Smooth muscle cell (in vitro differentiated cells): ENCODE results near the gene NEXN. TPM values are rescaled to one million over a fixed set of nuclear protein-coding genes. Genes with fewer than 3 reads are reported as not detected.

Experiments used
- DNase-seq: peaks from one replicate; lab custom pipeline; 2025; ENCODE audit not compliant: unreplicated experiment; lab: John Stamatoyannopoulos, UW
- H2AFZ ChIP-seq: fragments of 200-600 bp; sonication (generic); 2 replicates; pipeline ENCODE4 v1.6.0; 2016; ENCODE audit warnings: antibody characterized with exemption, low read depth, mild to moderate bottlenecking
- H3F3A ChIP-seq: fragments of 200-600 bp; sonication (generic); 2 replicates; pipeline ENCODE4 v1.6.0; 2017; ENCODE audit warnings: antibody characterized with exemption, low read depth
- H3K27ac ChIP-seq: fragments of 200-600 bp; sonication (generic); 2 replicates; pipeline ENCODE4 v1.5.1; 2016; ENCODE audit warnings: low read depth, mild to moderate bottlenecking
- H3K27me3 ChIP-seq: fragments of 200-600 bp; sonication (generic); 2 replicates; pipeline ENCODE4 v1.6.1; 2016; ENCODE audit warnings: low read depth, mild to moderate bottlenecking
- H3K36me3 ChIP-seq: fragments of 200-600 bp; sonication (generic); 2 replicates; pipeline ENCODE4 v1.5.1; 2016; ENCODE audit warnings: low read depth
- H3K4me1 ChIP-seq: fragments of 200-600 bp; sonication (generic); 2 replicates; pipeline ENCODE4 v1.5.1; 2016; ENCODE audit warnings: low read depth
- H3K4me2 ChIP-seq: fragments of 200-600 bp; sonication (generic); 2 replicates; pipeline ENCODE4 v1.6.0; 2016; ENCODE audit warnings: mild to moderate bottlenecking
- H3K4me3 ChIP-seq: fragments of 200-600 bp; sonication (generic); 2 replicates; pipeline ENCODE4 v1.5.1; 2016; ENCODE audit warnings: mild to moderate bottlenecking
- H3K79me2 ChIP-seq: fragments of 200-600 bp; sonication (generic); 2 replicates; pipeline ENCODE4 v1.6.0; 2016; ENCODE audit warnings: low read depth, mild to moderate bottlenecking
- H3K9ac ChIP-seq: fragments of 200-600 bp; sonication (generic); 2 replicates; pipeline ENCODE4 v1.6.0; 2016; ENCODE audit warnings: low read depth
- H3K9me3 ChIP-seq: fragments of 200-600 bp; sonication (generic); replicated peaks from 2 replicates; pipeline ENCODE4 v1.5.1; 2016; ENCODE audit warnings: low read depth
- H4K20me1 ChIP-seq: fragments of 200-600 bp; sonication (generic); 2 replicates; pipeline ENCODE4 v1.6.0; 2016; ENCODE audit warnings: low read depth
- WGBS: methylation state at CpG from one replicate; pipeline ENCODE4 v1.1.7; 2016; ENCODE audit warnings: low lambda C conversion rate; 5-methylcytosine and 5-hydroxymethylcytosine counted together
- polyA plus RNA-seq: library from polyadenylated mRNA; unstranded; fragments of >200 nt; fragmentation: Nextera tagmentation; extraction: Ambion mirVana; gene quantifications from 2 replicates; pipeline ENCODE4 v1.2.1, GENCODE V29; 2016
- total RNA-seq: library from RNA; depleted of rRNA; stranded (reverse); fragments of >200 nt; gene quantifications from 2 replicates; pipeline ENCODE4 v1.2.3, GENCODE V29; 2014
- TF ChIP-seq, protein P1 (sequence below): fragments of 200-600 bp; sonication (generic); IDR thresholded peaks from 2 replicates; pipeline ENCODE4 v1.5.1; 2017; ENCODE audit warnings: borderline replicate concordance, mild to moderate bottlenecking, antibody characterized with exemption; ENCODE audit not compliant: insufficient read depth, poor library complexity, severe bottlenecking

The NEXN gene
- total and polyA plus RNA-seq, 2 experiments from 2014 or later, result 12.5 to 20.2 TPM

DNA sequence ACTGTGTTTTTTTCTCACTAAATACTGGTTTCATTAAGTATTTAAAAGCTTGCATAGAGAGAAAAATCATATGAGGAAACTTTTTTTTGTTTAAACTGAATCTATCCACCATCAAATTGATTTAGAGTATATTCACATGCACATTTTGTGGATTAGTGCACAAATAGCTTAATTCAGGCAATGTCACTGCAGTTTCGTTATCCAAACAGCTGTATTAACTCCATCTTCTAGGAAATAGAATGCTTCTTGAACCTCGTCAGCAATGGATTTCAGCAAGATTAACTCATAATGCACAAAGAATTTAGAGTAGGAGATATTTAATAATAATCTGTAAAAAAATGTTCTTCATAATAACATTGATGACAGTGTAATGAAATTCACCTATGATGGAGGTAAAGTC, 37.5 kb downstream of the NEXN start:
- TF ChIP-seq, protein P1, sequence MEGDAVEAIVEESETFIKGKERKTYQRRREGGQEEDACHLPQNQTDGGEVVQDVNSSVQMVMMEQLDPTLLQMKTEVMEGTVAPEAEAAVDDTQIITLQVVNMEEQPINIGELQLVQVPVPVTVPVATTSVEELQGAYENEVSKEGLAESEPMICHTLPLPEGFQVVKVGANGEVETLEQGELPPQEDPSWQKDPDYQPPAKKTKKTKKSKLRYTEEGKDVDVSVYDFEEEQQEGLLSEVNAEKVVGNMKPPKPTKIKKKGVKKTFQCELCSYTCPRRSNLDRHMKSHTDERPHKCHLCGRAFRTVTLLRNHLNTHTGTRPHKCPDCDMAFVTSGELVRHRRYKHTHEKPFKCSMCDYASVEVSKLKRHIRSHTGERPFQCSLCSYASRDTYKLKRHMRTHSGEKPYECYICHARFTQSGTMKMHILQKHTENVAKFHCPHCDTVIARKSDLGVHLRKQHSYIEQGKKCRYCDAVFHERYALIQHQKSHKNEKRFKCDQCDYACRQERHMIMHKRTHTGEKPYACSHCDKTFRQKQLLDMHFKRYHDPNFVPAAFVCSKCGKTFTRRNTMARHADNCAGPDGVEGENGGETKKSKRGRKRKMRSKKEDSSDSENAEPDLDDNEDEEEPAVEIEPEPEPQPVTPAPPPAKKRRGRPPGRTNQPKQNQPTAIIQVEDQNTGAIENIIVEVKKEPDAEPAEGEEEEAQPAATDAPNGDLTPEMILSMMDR, result no peak
- Histone ChIP-seq H3K27ac (no peak overlapping the region), H3K9me3 (no peaks in the 10 kb centered on the region), H3K4me1 (no peaks in the 10 kb centered on the region), H3F3A (no peaks in the 10 kb centered on the region), H3K79me2 (no peaks in the 10 kb centered on the region), H2AFZ (no peak overlapping the region), H4K20me1 (no peaks in the 10 kb centered on the region), H3K4me3 (no peak overlapping the region), H3K9ac (no peak overlapping the region), H3K36me3 (peaks cover 12% of the 10 kb centered on the region), H3K27me3 (no peaks in the 10 kb centered on the region), H3K4me2 (no peak overlapping the region)
- DNase-seq, result no peak
- WGBS, result 77% methylated on average over 2 of the region's 2 CpGs

DNA sequence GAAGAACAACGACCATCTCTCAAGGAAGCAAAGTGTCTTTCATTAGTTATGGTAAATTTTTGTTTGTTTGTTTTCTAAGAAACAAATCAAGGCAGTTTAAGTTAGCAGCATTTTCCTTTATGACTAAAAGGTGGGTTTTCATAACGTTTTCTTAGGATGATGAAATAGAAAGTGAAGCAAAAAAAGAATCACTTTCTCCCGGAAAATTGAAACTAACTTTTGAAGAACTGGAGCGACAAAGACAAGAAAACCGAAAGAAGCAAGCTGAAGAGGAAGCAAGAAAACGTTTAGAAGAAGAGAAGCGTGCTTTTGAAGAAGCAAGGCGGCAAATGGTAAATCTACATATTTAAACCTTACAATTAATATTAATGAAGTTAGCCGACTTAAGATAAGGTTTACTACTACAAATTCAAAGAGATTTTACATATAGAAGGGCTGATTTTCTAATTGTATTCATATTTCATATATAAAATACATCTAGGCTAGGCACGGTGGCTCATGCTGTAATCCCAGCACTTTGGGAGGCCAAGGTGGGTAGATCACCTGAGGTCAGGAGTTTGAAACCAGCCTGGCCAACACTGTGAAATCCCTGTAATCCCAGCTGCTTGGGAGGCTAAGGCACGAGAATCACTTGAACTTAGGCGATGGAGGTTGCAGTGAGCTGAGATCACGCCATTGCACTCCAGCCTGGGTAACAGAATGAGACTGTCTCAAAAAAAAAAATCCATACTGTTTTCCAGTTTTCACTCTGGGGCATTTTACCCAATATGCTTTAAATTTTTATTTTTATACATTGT, 38.3 kb downstream of the NEXN start:
- Histone ChIP-seq H3K4me1 (no peaks in the 10 kb centered on the region), H3K27ac (no peak overlapping the region), H3K9me3 (no peaks in the 10 kb centered on the region), H3K4me2 (no peak overlapping the region), H3K27me3 (no peaks in the 10 kb centered on the region), H2AFZ (no peak overlapping the region), H4K20me1 (no peaks in the 10 kb centered on the region), H3K36me3 (peaks cover 12% of the 10 kb centered on the region), H3K4me3 (no peak overlapping the region), H3K9ac (no peak overlapping the region), H3F3A (no peaks in the 10 kb centered on the region), H3K79me2 (no peaks in the 10 kb centered on the region)
- no peak for DNase-seq
- 87% methylated on average over 13 of the region's 13 CpGs for WGBS
- TF ChIP-seq, protein P1, result no peak

DNA sequence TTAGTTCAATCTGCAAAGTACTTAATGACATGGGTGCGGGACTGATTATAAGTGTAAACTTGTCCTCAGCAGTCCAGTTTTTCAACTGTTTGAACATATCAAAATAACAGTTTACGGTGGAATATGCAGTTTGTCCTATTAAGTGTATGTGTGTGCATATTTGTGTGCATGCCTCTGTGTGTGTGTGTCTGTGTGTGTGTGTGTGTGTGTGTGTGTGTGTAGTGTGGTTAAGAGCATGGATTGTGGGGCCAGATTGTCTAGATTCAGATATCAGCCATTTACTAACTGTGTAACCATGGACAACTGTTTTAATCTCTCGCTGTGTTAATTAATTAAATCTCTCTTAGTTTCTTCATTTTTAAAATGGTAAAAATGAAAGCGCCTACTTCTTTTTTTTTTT, 39.0 kb downstream of the NEXN start:
- Histone ChIP-seq H2AFZ (no peak overlapping the region), H3K36me3 (peaks cover 16% of the 10 kb centered on the region), H3K4me3 (no peak overlapping the region), H3K9ac (no peak overlapping the region), H3K4me2 (no peak overlapping the region), H3K27me3 (no peaks in the 10 kb centered on the region), H3K27ac (no peak overlapping the region), H3K9me3 (no peaks in the 10 kb centered on the region), H3K4me1 (no peaks in the 10 kb centered on the region), H3F3A (no peaks in the 10 kb centered on the region), H3K79me2 (no peaks in the 10 kb centered on the region), H4K20me1 (no peaks in the 10 kb centered on the region)
- no peak for DNase-seq
- 93% methylated on average over 4 of the region's 4 CpGs for WGBS
- TF ChIP-seq, protein P1, result no peak

DNA sequence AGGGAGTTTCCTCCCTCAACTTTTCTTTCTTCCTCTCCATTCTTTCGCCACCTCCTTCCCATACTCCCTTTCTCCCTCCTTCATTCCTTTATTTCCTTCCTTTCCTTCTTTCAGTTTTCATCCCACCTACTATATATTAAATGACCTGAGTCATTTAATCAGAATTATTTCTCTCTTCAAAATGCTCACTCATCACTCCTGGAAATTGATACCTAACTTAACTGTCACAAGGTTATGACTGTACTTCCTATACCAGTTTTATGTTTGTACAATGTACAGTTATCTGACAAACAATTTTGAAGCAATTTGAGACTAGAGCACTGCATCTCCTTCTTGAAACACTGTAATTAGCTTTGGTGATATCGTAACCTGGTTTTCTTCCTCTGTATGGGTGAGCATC, 41.4 kb downstream of the NEXN start:
- Histone ChIP-seq H3K27ac (no peak overlapping the region), H3K36me3 (peaks cover 17% of the 10 kb centered on the region), H3K27me3 (no peaks in the 10 kb centered on the region), H2AFZ (no peak overlapping the region), H4K20me1 (no peaks in the 10 kb centered on the region), H3K9me3 (no peaks in the 10 kb centered on the region), H3F3A (no peaks in the 10 kb centered on the region), H3K4me3 (no peak overlapping the region), H3K4me2 (no peak overlapping the region), H3K4me1 (no peaks in the 10 kb centered on the region), H3K9ac (no peak overlapping the region), H3K79me2 (no peaks in the 10 kb centered on the region)
- TF ChIP-seq, protein P1, result no peak
- 93% methylated on average over 2 of the region's 2 CpGs for WGBS
- DNase-seq, result no peak
